AG10803 (cell line): Measurements from ENCODE around the gene FAM131C.

Experiments
- DNase-seq: peaks from one replicate; pipeline ENCODE4 v3.0.0; 2010; ENCODE audit warnings: low read depth
- H3K4me3 ChIP-seq: 2 replicates; pipeline ENCODE4 v1.5.1; 2011; ENCODE audit warnings: mild to moderate bottlenecking, low read length, control low read depth
- TF ChIP-seq, protein P1 (sequence below): conservative IDR thresholded peaks from 2 replicates; pipeline ENCODE4 v1.5.1; 2011; ENCODE audit warnings: mild to moderate bottlenecking, low read length, control low read depth, inconsistent platforms

FAM131C gene

DNA sequence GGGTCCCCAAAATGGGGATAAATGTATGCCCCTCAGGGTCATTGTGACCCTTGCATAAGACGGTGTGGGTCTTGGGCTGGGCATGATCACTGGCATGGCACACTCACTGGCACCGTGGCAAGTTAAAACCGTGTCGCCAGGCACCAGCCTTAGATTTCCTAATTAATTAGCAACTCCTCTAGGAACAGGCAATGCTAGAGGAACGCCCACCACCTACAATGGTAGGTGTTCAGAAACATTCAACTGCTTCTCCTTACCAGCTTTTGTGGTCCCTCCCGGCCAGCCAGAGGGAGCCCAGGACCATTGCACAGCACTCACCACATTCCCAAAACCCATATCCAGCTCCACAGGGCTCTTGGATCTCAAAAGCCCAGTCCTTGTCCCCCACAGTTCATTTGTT is 46.1 kb upstream of the FAM131C start:
- TF ChIP-seq, protein P1, sequence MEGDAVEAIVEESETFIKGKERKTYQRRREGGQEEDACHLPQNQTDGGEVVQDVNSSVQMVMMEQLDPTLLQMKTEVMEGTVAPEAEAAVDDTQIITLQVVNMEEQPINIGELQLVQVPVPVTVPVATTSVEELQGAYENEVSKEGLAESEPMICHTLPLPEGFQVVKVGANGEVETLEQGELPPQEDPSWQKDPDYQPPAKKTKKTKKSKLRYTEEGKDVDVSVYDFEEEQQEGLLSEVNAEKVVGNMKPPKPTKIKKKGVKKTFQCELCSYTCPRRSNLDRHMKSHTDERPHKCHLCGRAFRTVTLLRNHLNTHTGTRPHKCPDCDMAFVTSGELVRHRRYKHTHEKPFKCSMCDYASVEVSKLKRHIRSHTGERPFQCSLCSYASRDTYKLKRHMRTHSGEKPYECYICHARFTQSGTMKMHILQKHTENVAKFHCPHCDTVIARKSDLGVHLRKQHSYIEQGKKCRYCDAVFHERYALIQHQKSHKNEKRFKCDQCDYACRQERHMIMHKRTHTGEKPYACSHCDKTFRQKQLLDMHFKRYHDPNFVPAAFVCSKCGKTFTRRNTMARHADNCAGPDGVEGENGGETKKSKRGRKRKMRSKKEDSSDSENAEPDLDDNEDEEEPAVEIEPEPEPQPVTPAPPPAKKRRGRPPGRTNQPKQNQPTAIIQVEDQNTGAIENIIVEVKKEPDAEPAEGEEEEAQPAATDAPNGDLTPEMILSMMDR = no peak
- no peak for DNase-seq
- no peak overlapping the region for H3K4me3 ChIP-seq

DNA sequence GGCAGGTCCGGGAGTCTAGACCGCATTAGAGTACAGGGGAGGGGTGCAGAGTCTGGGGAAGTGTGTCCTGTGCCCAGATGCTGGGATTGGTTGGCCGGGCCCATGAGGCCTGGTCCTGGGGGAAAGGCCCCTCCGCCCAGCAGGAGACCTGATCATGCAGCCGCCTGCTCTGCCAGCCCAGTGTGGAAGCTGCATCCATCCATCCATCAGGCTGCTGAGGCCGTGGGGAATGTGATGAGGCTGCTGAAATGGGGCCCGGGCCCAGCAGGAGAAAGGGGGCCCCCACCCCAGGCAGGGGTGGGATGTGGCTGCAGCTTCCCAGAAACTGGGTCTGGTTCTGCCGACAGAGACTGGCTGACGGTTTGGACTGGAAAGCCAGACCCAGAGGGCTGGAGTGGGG is 45.3 kb upstream of the FAM131C start:
- DNase-seq = no peak

DNA sequence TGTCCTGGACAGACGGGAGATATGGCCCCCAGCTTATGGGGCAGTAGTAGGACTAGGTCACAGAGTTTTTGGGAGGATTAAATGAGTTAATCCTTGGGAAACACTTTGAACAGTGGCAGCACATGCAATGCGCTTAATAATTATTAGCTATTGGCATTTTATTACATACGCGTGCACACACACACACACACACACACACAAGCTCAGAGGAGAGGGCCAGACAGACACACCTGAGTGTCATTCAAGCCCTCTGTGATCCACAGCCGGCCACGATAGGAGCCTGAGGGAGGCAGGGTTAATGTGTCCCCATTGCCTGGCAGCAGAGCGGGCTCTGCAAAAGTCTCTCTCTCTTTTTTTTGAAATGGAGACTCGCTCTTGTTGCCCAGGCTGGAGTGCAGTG is 44.5 kb upstream of the FAM131C start:
- no peak for DNase-seq
- TF ChIP-seq, protein P1 = no peak

More for the DNA sequence above, 45.3 kb upstream of the FAM131C start:
- no peak overlapping the region for H3K4me3 ChIP-seq
- TF ChIP-seq, protein P1 = no peak

DNA sequence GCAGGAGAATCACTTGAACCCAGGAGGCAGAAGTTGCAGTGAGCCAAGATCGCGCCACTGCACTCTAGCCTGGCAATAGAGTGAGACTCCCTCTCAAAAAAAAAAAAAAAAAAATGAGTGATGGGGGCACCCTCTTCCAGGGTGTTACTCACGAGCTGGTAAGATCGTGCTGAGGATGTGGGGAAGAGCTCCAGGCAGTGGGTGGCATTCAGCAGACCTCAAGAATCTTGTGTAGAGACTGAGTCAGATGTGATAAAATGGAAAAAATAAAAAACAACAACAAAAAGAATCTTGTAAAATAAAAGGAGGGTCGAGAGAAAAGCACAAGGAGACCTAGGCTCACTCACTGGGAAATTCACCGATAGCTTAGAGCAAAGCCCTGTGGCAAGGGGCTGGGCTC is 43.9 kb upstream of the FAM131C start:
- DNase-seq = peak; percentile 67
- TF ChIP-seq, protein P1 = no peak
- no peak overlapping the region for H3K4me3 ChIP-seq

More for the DNA sequence above, 44.5 kb upstream of the FAM131C start:
- H3K4me3 ChIP-seq = no peak overlapping the region

DNA sequence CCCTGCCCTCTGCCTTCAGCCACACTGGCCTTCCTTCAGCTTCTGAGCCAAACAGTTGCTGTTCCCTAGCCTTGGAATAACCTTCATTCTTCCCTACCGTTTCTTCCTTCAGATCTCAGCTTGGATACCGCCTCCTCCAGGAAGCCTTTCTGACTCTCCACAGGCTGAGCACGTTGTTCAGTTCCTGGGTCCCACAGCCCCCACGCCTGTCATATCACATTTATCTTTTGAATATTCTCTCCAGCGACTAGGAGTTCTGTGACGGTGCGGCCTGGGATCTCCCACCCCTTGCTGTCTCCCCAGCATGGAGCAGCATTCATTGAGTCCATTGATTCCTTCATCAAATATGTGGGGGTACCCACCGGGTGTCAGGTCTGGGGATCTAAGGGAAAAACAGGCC is 43.2 kb upstream of the FAM131C start:
- no peak overlapping the region for H3K4me3 ChIP-seq
- TF ChIP-seq, protein P1 = no peak
- DNase-seq = no peak

DNA sequence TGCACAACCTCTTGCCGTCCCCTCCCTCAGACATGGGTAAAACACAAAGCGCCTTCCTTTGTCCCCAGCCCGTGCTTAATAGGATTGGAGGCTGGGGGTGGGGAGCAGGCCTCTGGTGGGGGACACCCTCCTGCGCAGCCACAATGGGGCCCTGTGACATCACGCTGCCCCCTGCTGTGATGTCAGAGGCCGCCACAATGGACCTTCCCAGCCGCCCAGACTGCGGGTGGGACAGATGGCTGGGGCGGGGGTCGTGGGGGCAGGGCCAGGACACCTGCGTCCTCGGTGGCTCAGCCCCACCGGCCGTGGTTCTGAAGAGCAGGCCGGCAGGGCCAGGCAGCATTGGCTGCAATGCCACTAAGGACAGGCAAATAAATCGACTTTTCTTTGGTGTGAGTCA is 42.6 kb upstream of the FAM131C start:
- TF ChIP-seq, protein P1 = no peak
- H3K4me3 ChIP-seq = no peak overlapping the region
- no peak for DNase-seq

DNA sequence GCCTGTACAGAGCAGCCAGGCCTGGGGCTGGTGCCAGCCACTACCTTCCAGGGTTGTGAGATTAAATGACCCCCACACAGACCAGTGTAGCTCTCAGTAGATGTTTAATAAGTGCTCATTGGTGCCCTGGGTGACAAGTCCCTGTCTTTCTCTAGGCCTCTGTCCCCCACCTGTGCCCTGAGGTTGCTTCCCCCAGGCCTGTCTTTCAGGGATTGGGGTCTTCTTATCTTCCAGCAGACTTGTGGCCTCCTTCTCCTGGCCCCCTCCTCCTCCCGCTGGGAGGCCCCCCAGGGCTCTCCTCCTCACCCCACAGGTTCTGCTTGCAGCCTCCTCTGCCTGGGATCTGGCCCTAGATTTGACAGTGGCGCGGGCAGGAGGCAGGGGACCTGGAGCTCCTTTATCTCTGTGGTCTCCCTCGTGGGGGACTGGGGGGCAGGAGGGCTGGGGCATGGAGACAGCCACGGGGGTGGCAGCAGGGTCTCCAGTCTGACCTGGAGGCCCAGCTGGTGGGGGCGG is 42.1 kb upstream of the FAM131C start:
- TF ChIP-seq, protein P1 = no peak

More for the DNA sequence above, 42.1 kb upstream of the FAM131C start:
- DNase-seq = no peak
- H3K4me3 ChIP-seq = no peak overlapping the region
